Measurements from ENCODE around the gene FZR1.

- TF ChIP-seq CTCF (IDR thresholded peaks at IDR 0.05) (no peak), POLR2A (IDR thresholded peaks at IDR 0.05) (no peak), EP300 (IDR thresholded peaks at IDR 0.05) (no peak)
Measured at GRCh38 chr19:3578390-3578789, 72.3 kb downstream of the FZR1 start.

All from ovary (tissue), 3 donors.